HFFc6 (cell line): Measurements from ENCODE around the gene KLRB1. TPM values are rescaled to one million over a fixed set of nuclear protein-coding genes. Genes with fewer than 3 reads are reported as not detected.

ENCODE experiments used
- DNase-seq: peaks from one replicate; pipeline ENCODE4 v3.0.0-alpha.2; 2018
- H3K27ac Mint-ChIP-seq: 2 replicates; pipeline ENCODE4 v1.8.0; 2020; ENCODE audit warnings: mild to moderate bottlenecking, mixed read lengths
- H3K27me3 Mint-ChIP-seq: 2 replicates; pipeline ENCODE4 v1.8.0; 2021; ENCODE audit warnings: mild to moderate bottlenecking, moderate library complexity, mixed read lengths; ENCODE audit not compliant: insufficient read depth
- H3K36me3 Mint-ChIP-seq: 2 replicates; pipeline ENCODE4 v1.8.0; 2021; ENCODE audit warnings: low read depth, mixed read lengths
- H3K4me1 Mint-ChIP-seq: 2 replicates; pipeline ENCODE4 v1.8.0; 2020; ENCODE audit warnings: low read depth, mixed read lengths
- H3K4me3 Mint-ChIP-seq: 2 replicates; pipeline ENCODE4 v1.8.0; 2020; ENCODE audit warnings: mild to moderate bottlenecking, moderate library complexity, mixed read lengths
- H3K9me3 Mint-ChIP-seq: 2 replicates; pipeline ENCODE4 v1.8.0; 2020; ENCODE audit warnings: mild to moderate bottlenecking, mixed read lengths
- CTCF ChIP-seq: fragments of 200-600 bp; sonication (generic); IDR thresholded peaks from 2 replicates; pipeline ENCODE4 v1.5.0; 2021; ENCODE audit warnings: antibody characterized with exemption, mild to moderate bottlenecking
- long read RNA-seq: library from polyadenylated mRNA; unstranded; transcript quantifications from one replicate; pipeline ENCODE4 v2.0.0, GENCODE V29; 2019
- total RNA-seq, 6 experiments: library from RNA; stranded (reverse); fragmentation: NEBNext Ultra II Directional; extraction: Animal tissue kit (Norgen Biotek cat#: 25700); gene quantifications; 2 replicates in 1 of 6; 3 replicates in 5 of 6; pipeline ENCODE4 v1.2.3, GENCODE V29; 2021

The KLRB1 gene
- not detected for total RNA-seq
- long read RNA-seq = 0 reads

DNA sequence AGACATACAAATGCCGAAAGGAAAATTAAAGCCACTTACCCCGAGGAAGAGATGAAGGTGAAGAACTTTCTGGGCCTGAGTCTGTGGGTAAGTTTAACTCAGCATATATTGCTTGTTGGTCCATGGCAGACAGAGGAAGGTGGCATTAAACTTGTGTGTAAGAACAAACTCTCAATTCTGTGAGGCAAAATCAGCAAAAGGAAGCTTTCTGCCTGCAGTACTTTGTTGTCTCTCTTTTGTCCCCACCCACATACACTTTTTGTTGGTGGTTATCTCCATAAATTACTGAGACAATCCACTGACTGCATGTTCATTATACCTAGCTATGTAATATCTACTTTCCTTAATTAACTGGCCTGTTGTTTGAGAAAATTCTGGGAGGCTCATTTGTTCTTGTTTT, at the start of gene KLRB1:
TSS of gene KLRB1 (minus strand) at position 201 of the 400 bp plus-strand sequence. CDS start at position 124, 77 bp downstream.
- no peak for TF ChIP-seq CTCF
- Mint-ChIP-seq H3K4me1 (no peaks in the 10 kb centered on the region), H3K9me3 (no peaks in the 10 kb centered on the region), H3K27me3 (no peaks in the 10 kb centered on the region), H3K36me3 (no peaks in the 10 kb centered on the region), H3K4me3 (no peak within 1 kb of the TSS), H3K27ac (no peak within 1 kb of the TSS)
- no peak for DNase-seq

DNA sequence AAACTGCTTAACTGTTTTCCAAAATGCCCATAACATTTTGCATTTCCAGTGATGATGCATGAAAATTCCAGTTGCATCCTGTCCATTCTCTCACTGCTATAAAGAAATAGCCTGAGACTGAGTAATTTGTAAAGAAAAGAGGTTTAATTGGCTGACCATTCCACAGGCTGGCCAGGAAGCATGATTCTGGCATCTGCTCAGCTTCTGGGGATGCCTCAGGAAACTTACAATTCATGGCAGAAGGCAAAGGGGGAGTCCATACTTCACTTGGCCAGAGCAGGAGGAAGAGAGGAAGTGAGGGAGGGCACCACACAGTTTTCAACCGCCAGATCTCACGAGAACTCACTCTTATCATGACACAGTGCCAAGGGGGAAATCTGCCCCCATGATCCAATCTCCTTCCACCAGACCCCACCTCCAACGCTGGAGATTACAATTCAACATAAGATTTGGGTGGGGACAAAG, 43.6 kb upstream of the KLRB1 start:
- TF ChIP-seq CTCF = no peak
- Mint-ChIP-seq H3K4me1 (peaks cover 45% of the 10 kb centered on the region), H3K27me3 (no peaks in the 10 kb centered on the region; the same call in 1 of the 2 replicates), H3K27ac (peak overlapping the region; percentile 95), H3K4me3 (peak overlapping the region; percentile 85), H3K36me3 (peaks cover 37% of the 10 kb centered on the region), H3K9me3 (peaks cover 6% of the 10 kb centered on the region)
- peak; percentile 85 for DNase-seq

GRCh38 chr12:9650151-9650576, 42.4 kb upstream of the KLRB1 start:
- DNase-seq = no peak
- TF ChIP-seq CTCF = no peak
- peaks cover 52% of the 10 kb centered on the region for H3K4me1 Mint-ChIP-seq
- H3K27ac Mint-ChIP-seq = peak overlapping the region; percentile 95
- peak overlapping the region; percentile 85 for H3K4me3 Mint-ChIP-seq
- no peaks in the 10 kb centered on the region; the same call in 1 of the 2 replicates for H3K27me3 Mint-ChIP-seq
- H3K36me3 Mint-ChIP-seq = peaks cover 32% of the 10 kb centered on the region
- peaks cover 6% of the 10 kb centered on the region for H3K9me3 Mint-ChIP-seq

DNA sequence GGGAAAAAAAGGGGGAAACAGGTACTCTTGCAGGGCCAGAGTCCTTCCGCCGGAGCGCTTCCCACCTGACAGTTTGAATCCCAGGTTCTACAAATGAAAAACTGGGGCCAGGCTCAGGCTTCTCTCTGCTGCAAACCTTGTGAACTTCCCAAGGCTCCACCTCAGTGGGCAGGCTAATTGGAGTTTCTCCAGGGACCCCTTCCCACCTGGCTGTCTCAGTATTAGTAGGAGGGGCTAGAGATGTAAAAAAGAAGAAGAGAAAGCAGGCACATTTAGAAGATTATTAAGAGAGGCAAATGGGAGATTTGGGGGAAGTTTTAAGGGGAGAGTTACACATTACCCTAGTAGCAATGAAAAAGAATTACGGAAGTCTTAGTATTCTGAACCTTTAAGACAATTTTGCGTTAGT, 41.8 kb upstream of the KLRB1 start:
- DNase-seq = no peak

GRCh38 chr12:9648701-9649531, 41.2 kb upstream of the KLRB1 start:
- H3K4me3 Mint-ChIP-seq = peak overlapping the region; percentile 85
- TF ChIP-seq CTCF = no peak
- DNase-seq = no peak
- H3K4me1 Mint-ChIP-seq = peaks cover 59% of the 10 kb centered on the region
- H3K27me3 Mint-ChIP-seq = no peaks in the 10 kb centered on the region; the same call in 1 of the 2 replicates
- H3K27ac Mint-ChIP-seq = peak overlapping the region; percentile 95
- peaks cover 24% of the 10 kb centered on the region for H3K36me3 Mint-ChIP-seq
- H3K9me3 Mint-ChIP-seq = peaks cover 6% of the 10 kb centered on the region

More for the DNA sequence above, 41.8 kb upstream of the KLRB1 start:
- peak overlapping the region; percentile 85 for H3K4me3 Mint-ChIP-seq
- peak overlapping the region; percentile 95 for H3K27ac Mint-ChIP-seq
- no peaks in the 10 kb centered on the region; the same call in 1 of the 2 replicates for H3K27me3 Mint-ChIP-seq
- TF ChIP-seq CTCF = no peak
- H3K36me3 Mint-ChIP-seq = peaks cover 28% of the 10 kb centered on the region
- peaks cover 6% of the 10 kb centered on the region for H3K9me3 Mint-ChIP-seq
- peaks cover 58% of the 10 kb centered on the region for H3K4me1 Mint-ChIP-seq
